ENCODE measurements around the gene COG1.

GRCh38 chr17:73214851-73215250, 22.0 kb downstream of the COG1 start:
- TF ChIP-seq CTCF (IDR thresholded peaks at IDR 0.05; ENCODE audit: borderline replicate concordance, extremely low read depth, low read length, poor library complexity, severe bottlenecking) (no peak), EZH2 (IDR thresholded peaks at IDR 0.05; ENCODE audit: borderline replicate concordance, low read depth, low read length, severe bottlenecking) (no peak)

Data from DND-41 (cell line).